Cerebellar nuclear complex (tissue), 1 donor: ENCODE results near the gene BEST1.
"Not testable (repeated sequence)": the region's sequence is repeated elsewhere in the genome, so short reads cannot be mapped to it uniquely, and the experiment has no call there.

Experiments used
- DNase-seq, 2 experiments: peaks; one replicate each; lab custom pipeline; 2025; lab: John Stamatoyannopoulos, UW

BEST1 gene

DNA sequence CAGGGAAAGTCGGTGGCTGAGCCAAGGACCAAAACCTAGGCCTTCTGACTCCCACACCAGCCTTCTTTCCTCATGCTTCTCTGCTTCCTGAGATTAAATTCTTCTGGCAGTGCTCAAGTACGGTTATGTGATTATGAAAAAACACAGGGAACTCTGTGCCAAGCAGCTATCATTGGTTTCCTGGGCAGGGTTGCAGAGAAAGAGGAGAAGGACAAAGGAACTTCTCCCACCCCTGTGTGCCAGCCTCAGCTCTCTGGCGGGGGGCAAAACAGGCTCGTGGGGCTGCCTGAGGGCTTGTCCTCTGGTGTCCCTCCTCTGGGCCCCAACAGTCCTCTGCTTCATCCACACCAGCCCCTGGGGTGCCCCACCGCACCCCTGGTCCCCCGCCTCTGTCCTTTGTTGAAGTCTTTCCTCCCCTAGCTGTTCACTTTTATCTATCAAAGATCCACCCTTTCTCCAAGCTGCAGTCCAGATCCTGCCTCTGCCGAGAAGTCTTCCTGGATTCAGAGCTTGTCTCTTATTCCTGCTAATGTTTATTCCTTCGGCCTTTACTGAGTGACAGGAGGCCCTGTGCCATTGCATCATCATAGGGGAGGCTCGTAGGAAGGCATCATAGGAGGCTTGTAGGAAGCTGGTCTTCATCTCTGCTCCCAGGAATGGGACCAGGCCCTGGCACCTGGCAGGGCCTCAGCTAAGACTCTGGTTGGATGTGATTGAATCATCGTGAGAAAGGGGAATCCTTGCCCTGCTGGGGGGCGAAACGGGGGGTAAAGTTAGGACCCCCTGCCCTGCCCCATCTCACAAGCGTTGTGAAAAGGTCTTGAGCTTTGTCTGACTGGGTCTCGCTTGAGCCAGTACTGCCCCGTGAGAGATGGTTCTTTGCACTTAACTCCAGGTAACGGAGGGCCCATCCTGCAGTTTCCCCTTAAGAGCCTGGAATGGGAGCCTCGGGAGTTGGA, 28.8 kb downstream of the BEST1 start:
- no peak for DNase-seq

DNA sequence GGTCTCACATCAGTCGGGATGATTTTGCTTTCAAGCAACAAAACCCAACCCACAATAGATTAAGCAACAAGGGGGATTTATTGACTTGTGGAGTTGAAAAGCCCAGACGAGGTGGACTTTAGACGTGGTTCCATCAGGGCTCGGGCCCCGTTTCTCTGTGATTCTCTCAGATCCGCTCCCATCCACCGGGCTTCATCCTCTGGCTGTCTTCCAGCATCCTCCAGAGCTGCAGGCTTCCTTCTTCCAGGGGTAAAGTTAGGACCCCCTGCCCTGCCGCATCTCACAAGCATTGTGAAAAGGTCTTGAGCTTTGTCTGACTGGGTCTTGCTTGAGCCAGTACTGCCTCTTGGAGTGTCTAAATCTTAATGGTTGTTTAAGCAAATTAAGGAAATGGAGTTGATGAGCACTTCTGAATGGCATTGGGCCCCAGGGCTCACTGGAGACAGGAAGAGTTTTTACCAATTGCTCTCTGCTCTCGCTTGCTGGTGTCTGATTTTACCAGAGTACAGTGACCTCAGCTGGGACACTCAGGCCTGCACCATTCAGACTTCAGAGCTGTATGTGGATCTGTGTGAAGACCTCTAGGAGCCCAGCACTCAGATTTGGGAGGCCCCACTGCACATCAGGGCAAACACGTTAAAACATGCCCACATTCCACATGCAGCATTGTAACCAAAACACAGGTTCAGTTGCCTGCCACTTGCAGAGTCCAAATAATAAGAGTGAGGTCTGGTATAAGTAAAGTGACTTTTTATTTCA, 30.8 kb downstream of the BEST1 start:
- DNase-seq: no peak

DNA sequence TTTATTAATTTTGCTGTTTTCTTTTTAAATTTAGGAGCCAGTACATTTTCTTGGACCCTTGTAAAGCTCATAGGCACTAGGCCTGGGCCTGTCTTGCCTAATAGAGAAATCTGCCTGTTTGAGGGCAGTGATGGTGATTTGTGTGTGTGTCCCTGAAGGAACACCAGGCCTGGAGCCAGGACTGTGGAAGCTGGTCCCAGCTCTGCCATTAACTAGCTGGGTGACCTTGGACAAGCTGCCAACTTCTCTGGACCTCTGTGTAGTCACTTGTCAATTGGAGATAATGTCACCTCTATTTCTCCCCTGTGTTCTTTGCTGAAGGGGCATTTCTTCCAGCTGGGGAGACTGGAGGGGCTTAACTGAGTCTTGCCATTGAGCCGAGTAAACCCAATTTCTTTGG, 33.3 kb downstream of the BEST1 start:
- DNase-seq: no peak

DNA sequence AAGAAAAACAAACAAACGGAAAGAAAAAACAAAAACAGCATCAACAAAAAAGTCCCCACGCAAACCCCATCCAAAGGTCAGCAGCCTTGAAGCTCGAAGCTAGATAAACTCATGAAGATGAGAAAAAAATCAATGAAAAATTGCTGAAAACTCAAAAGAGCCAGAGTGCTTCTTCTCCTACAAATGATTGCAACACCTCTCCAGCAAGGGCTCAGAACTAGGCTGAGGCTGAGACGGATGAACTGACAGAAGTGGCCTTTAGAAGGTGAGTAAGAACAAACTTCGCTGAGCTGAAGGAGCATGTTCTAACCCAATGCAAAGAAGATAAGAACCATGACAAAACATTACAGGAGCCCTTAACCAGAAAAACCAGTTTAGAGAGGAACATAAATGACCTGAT, 35.7 kb downstream of the BEST1 start:
- no peak for DNase-seq

DNA sequence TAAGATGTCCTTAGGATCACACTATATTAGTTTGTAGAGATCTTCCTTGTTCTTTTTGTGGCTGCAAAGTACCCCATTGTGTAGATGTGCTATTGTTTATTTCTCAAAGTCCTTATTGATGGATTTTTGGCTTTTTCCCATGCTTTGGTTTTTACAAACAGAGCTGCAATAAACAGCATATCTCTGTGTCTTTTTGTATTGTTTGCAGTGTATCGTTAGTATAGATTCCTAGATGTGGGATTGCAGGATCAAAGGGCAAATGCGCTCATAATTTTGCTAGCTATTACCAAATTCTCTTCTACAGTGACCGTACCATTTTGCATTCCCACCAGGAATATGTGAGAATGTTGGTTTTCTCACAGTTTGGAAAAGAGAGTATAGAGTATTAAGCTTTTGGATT, 44.8 kb downstream of the BEST1 start:
- no peak for DNase-seq

DNA sequence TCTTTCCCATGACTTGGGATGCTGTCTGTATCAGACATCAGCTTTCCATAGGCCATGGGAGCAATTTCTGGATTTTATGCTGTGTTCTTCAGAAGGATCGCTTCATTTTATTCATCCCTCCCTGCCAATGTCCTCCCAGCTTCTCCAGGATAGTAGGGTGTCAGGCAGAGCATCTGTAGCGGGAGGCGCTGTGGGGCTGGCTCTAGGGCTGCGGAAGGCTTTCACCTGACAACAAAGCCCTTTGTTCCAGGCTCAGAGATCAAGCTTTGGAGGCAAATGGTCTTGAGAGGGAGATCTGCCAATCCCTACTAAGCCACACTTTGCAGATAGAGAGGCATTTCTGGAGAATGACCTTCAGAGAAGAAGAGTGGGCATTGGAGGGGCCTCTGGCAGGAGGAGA, 46.8 kb downstream of the BEST1 start:
- DNase-seq: no peak

DNA sequence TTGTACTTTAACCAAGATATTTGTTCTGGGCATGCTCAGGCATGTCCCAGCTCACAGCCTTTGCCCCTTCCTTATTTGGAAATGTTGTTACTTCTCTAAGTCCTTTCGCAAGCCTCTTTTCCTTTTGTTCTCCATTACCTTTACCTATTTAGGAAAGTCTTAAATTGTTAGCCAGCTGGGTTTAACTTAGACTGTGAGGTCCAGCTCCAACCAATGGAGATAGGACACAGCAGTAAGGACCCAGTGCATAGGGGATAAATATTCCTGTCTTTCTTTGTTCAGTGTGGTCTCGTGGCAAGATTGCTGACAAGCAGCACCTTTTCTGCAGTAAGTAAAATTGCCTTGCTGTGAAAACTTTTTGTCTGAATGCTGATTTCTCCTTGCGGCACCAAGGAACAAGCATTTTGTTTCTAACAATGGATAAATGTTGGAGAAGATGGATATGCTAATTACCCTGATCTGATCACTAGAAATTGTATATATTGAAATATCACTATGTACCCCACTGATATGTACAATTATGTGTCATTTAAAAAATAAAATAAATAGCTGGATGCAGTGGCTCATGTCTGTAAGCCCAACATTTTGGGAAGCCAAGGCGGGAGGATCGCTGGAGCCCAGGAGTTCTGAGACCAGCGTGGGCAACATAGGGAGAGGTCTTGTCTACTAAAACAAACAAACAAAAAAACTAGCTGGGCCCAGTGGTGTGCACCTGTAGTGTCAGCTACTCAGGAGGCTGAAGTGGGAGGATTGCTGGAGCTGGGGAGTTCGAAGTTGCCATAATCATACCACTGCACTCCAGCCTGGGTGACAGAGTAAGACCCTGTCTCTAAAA, 49.2 kb downstream of the BEST1 start:
- no peak for DNase-seq

DNA sequence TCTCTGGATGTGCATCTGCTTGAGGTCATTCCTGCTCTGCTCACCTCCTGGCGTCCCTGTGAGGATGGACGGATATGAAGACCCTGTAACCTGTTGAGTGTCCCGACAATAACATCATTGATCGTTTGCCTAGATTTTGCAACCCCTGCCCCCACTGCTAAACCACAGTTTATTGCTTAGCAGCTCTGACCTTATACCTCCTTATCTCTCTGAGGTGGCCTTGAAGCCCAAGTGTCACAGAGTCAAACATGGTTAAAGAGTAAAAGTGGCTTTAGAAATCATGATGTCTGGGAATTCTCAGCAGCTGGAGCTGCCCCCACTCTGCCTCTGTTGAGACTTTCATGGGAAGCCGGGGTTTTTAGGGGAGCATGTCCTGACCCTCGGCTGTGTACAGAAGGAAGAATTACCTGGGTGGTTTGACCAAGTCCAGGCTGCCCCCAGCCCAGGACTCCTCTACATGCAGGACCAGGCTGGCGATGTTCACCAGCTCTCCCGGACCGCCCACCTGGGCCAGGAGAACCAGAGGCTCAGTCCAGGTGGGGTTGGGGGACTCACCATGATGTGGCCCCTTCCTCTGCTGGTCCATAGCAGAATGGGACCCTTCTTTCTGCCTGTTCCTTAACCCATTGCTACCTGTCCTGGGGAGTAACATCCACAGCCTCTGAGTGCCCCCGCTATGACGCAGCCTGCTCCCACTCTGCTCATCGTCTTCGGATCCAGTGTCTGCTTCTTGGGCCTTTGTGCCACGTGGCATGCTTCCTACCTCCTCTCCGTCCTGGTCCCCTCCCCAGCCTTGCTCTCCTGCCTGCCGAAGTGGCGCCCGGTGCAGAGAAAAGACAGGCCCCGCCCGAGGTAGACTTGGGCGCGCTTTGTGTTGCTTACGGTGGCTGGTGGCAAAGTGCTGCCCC, 50.6 kb downstream of the BEST1 start:
- DNase-seq: no peak

DNA sequence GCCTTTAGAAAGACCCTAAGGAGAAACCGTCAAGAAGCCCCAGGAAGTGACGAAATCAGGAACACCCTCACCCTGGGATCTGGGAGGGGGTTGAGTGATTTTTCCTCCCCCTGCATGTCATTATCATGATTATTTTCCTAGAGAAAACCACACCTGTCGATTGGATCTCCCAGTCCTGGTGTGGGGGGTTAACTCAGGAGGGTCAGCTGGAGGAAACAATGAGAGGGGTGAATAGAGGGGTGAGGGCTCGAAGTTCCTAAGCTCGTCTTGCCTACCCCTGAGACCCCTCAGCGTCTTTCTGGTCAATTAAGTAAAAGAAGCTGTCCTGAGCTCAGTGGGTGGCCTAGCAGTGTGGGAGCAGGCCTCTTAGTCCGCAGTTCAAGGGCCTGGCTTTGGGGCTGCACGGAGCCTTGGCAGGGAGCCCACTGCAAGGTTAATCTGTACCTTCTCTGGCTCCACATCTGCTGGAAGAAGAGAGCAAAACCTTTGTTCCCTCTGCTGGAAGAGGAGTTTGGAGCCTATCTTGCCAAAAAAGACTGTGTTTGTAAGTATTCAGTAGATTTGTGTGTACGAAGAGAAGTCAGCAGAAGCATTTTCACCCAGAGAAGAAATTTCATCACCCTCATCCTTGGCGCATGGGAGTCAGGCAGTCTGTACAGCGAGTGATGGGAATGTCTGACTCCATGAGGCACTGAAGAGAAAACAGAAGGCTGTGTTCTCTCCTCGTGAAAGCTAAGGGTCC, 51.5 kb downstream of the BEST1 start:
- DNase-seq: no peak

DNA sequence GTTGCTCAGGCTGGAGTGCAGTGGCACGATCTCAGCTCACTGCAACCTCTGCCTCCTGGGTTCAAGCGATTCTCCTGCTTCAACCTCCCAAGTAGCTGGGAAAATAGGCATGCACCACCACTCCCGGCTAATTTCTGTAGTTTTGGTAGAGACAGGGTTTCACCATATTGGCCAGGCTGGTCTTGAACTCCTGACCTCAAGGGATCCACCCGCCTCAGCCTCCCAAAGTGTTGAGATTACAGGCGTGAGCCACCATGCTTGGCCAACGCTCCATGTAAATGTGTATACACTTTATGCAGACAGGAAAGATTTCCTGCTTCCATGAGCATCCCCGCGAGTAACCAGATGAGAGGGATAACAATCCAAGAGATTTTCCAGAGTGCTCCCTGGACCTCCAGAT, 52.1 kb downstream of the BEST1 start:
- DNase-seq: not testable (repeated sequence)

DNA sequence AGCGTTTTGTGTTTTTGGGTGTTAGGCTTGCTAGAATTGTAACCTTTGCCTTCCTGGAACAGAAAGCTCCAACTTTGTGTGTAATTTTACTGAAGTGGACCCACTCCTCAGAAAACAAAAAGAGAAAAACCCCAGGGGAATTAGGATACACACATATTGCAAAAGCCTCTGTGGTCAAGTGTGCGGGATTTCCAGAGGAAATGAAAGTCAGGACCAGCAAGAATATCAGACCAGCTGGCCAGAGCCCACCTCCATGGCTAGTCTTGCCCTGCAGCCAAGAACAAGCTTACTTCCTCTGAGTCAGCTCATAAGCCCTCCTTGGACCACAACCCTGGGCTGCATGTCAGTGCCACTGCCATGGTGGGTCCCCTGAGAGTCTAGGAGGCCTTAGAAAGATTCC, 54.3 kb downstream of the BEST1 start:
- no peak for DNase-seq

DNA sequence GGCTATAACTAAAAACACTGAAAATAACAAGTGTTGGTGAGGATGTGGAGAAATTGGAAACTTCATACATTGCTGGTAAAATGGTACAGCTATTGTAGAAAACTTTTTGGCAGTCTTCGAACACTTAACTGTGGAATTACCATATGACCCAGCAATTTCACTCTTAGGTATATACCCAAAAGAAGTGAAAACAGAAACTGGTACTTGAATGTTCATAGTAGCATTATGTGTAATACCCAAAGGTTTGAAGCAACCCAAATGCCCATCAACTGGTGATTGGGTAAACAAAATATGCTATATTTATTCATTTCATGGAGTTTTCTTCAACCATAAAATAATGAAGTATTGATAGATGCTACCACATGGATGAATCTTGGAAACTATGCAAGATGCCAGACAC, 58.0 kb downstream of the BEST1 start:
- no peak for DNase-seq

DNA sequence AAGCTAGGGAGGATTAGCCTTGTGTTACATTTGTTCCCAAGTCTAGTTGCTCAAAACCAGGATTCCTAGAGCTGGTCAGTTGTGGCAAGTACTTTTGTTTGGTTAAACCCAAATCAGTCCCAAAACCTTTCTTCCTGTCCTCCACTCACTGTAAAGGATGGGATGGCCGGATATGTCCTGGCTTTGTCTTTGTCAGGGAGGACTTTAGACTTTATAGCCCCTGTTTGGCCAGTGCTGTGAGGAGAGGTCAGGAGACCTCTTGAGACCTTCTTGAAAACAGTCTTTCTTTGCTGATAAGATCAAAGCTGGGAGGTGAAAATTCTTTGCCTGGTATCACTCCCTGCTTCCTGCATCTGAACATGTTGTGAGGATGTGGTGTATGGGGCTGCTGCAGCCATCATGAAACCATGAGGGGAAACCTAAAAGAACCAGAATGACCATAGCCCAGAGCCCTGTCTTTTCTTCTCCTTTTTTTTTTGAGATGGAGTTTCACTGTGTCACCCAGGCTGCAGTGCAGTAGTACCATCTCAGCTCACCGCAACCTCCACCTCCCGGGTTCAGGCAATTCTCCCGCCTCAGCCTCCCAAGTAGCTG, 60.9 kb downstream of the BEST1 start:
- DNase-seq: no peak

DNA sequence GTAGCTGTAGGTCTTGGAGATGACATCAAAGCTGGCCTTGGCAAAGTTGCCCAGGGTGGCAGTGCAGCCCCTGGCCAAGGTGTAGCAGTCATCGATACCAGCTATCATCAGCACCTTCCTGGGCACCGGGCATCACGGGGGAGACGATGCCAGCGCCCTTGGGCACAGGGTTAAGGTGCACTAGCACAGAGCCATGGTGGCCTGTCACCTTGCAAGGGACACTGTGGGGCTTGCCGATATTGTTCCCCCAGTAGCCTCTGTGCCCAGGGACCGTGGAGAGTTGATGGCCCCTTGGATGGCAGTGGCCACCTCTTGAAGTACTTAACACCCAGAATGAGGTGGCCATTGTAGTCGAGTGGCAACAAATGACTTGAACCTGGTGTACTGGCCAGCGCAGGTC, 61.7 kb downstream of the BEST1 start:
- DNase-seq: no peak

DNA sequence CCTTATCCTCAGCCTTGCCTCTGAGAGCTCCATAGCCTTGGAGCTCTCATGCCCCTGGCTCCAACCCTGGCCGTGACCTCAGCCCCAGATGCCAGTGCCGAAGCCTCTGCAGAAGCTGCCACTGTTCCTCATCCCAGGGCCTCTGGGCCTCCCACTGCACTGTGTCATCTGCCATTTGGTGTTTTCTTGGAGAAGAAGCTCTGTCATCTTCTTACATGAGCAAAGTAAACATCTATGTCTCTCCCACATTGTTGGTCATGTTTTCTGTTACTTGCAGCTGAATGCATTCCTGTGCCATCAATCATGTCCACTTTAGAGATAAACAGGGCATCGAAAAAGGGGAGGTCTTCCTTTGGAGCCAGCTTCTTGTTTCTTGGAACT, 62.3 kb downstream of the BEST1 start:
- no peak for DNase-seq

DNA sequence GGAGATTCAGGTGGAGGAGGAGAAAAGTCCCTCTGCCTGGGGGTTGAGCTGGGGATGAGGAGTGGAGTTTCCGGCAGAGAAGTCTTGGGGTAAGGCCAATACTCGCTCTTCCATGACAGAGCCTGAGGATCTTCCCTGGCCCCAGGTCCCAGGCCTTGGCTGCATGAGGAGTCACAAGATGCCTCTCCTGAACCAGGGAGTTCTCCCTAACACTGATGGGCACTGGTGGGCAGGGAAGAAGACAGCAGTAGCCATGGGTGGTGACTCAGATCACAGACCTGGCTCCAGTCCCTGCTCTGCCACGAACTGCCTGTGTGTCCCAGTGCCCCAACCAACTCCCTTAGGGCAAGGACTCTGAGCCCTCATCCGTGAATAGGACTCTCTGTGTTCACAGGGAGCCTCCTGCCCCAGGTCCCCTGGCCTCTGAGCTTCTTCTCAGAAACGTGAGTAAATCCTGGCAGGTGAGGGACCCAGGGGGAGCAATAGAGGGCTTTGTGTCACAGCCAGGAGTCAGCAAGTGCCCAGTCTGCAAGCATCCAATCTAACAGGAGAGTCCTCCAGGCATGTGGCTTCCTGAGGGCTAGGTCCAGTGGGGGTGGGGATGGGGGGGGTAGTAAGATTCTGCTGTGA, 62.8 kb downstream of the BEST1 start:
- DNase-seq: no peak
